Activated naive CD8-positive, alpha-beta T cell treated with anti-CD3 and anti-CD28 coated beads, Interleukin-2, amount 10 ng/mL, durations not matched to agents 7 days and 5 days (primary cell): ENCODE results near the gene UBASH3B. TPM values are rescaled to one million over a fixed set of nuclear protein-coding genes. Genes with fewer than 3 reads are reported as not detected.

Experiments used
- ATAC-seq: fragments of 150-1000 bp; cut with Tn5 transposase; one replicate; pipeline ENCODE4 v1.10.0; 2021; ENCODE audit warnings: low read depth, moderate library complexity
- POLR2A ChIA-PET: fragments of 350-600 bp; sonication (Branson Sonifier 250); formaldehyde crosslinking; loops from one replicate; lab custom pipeline; 2021; ENCODE audit warnings: antibody characterized with exemption; lab: Charles Lee
- DNase-seq: peaks from one replicate; pipeline ENCODE4 v3.0.0; 2021
- H3K27ac Mint-ChIP-seq: one replicate; pipeline ENCODE4 v1.8.0; 2022; ENCODE audit warnings: mild to moderate bottlenecking, mixed read lengths
- H3K27me3 Mint-ChIP-seq: one replicate; pipeline ENCODE4 v1.8.0; 2022; ENCODE audit warnings: mild to moderate bottlenecking, moderate library complexity, mixed read lengths
- H3K36me3 Mint-ChIP-seq: one replicate; pipeline ENCODE4 v1.8.0; 2021; ENCODE audit warnings: mild to moderate bottlenecking, mixed read lengths
- H3K4me1 Mint-ChIP-seq: one replicate; pipeline ENCODE4 v1.8.0; 2021; ENCODE audit warnings: mixed read lengths
- H3K4me3 Mint-ChIP-seq: one replicate; pipeline ENCODE4 v1.8.0; 2022; ENCODE audit warnings: mild to moderate bottlenecking, moderate library complexity, mixed read lengths
- H3K9me3 Mint-ChIP-seq: one replicate; pipeline ENCODE4 v1.8.0; 2021; ENCODE audit warnings: mixed read lengths
- total RNA-seq, 2 experiments: library from RNA; stranded (reverse); gene quantifications; one replicate each; pipeline ENCODE4 v1.2.3, GENCODE V29; 2021

Gene UBASH3B
- total RNA-seq, 2 experiments from 2014 or later, result 40.7 to 44.8 TPM

- Mint-ChIP-seq H3K27me3 (no peaks in the 10 kb centered on the region), H3K4me3 (no peak overlapping the region), H3K36me3 (peaks cover 23% of the 10 kb centered on the region), H3K9me3 (no peaks in the 10 kb centered on the region), H3K4me1 (peaks cover 31% of the 10 kb centered on the region), H3K27ac (no peak overlapping the region)
- DNase-seq (no peak), ATAC-seq (no peak)
- POLR2A ChIA-PET, result interaction anchor here (0.7 to 1.1 kb wide), 2 partner anchors 9 to 19 kb away, joined by 3 to 4 read pairs; no protein-coding TSS in a partner anchor
These were observed 79.5 kb downstream of the UBASH3B start for GRCh38 chr11:122734848-122735496.

GRCh38 chr11:122737951-122738693, 82.6 kb downstream of the UBASH3B start:
- ATAC-seq, result no peak

GRCh38 chr11:122741613-122742300, 86.2 kb downstream of the UBASH3B start:
- Mint-ChIP-seq H3K36me3 (peaks cover 6% of the 10 kb centered on the region), H3K4me3 (no peak overlapping the region), H3K27me3 (no peaks in the 10 kb centered on the region), H3K9me3 (no peaks in the 10 kb centered on the region), H3K4me1 (peaks cover 32% of the 10 kb centered on the region), H3K27ac (peak overlapping the region; percentile 11)
- POLR2A ChIA-PET, result no interaction called here
- ATAC-seq (no peak), DNase-seq (no peak)

More at GRCh38 chr11:122737951-122738693, 82.6 kb downstream of the UBASH3B start:
- Mint-ChIP-seq H3K9me3 (no peaks in the 10 kb centered on the region), H3K4me3 (no peak overlapping the region), H3K27ac (no peak overlapping the region), H3K36me3 (peaks cover 8% of the 10 kb centered on the region), H3K27me3 (no peaks in the 10 kb centered on the region), H3K4me1 (peaks cover 21% of the 10 kb centered on the region)
- POLR2A ChIA-PET, result interaction anchor here (0.5 to 1.3 kb wide), 4 partner anchors 13 to 100 kb away, joined by 3 to 6 read pairs (median 4); partner anchors contain the start of gene CRTAM
- DNase-seq, result no peak

GRCh38 chr11:122742301-122743018, 86.9 kb downstream of the UBASH3B start:
- Mint-ChIP-seq H3K27ac (no peak overlapping the region), H3K36me3 (peaks cover 9% of the 10 kb centered on the region), H3K4me3 (no peak overlapping the region), H3K9me3 (no peaks in the 10 kb centered on the region), H3K4me1 (peaks cover 39% of the 10 kb centered on the region), H3K27me3 (no peaks in the 10 kb centered on the region)
- ATAC-seq (no peak), DNase-seq (no peak)
- POLR2A ChIA-PET, result interaction anchor here (2.0 to 3.9 kb wide), 2 partner anchors 15 to 19 kb away, joined by 5 to 27 read pairs; no protein-coding TSS in a partner anchor

- ATAC-seq (no peak), DNase-seq (no peak)
- Mint-ChIP-seq H3K4me1 (peaks cover 41% of the 10 kb centered on the region), H3K36me3 (peaks cover 9% of the 10 kb centered on the region), H3K4me3 (no peak overlapping the region), H3K9me3 (no peaks in the 10 kb centered on the region), H3K27me3 (no peaks in the 10 kb centered on the region), H3K27ac (no peak overlapping the region)
- POLR2A ChIA-PET, result interaction anchor here (0.7 to 3.9 kb wide), 7 partner anchors 12 to 95 kb away, joined by 3 to 27 read pairs (median 3); partner anchors contain the start of gene CRTAM
These were observed 87.7 kb downstream of the UBASH3B start for GRCh38 chr11:122743097-122743741.

GRCh38 chr11:122743949-122744348, 88.4 kb downstream of the UBASH3B start:
- POLR2A ChIA-PET, result interaction anchor here (0.7 to 3.9 kb wide), 7 partner anchors 11 to 95 kb away, joined by 3 to 27 read pairs (median 3); partner anchors contain the start of gene CRTAM
- peaks cover 9% of the 10 kb centered on the region for H3K36me3 Mint-ChIP-seq
- ATAC-seq (peak; percentile 67), DNase-seq (peak; percentile 70)
- no peaks in the 10 kb centered on the region for H3K27me3 Mint-ChIP-seq
- no peak overlapping the region for H3K4me3 Mint-ChIP-seq
- H3K9me3 Mint-ChIP-seq, result no peaks in the 10 kb centered on the region
- H3K4me1 Mint-ChIP-seq, result peaks cover 48% of the 10 kb centered on the region
- H3K27ac Mint-ChIP-seq, result no peak overlapping the region

GRCh38 chr11:122744357-122744756, 88.8 kb downstream of the UBASH3B start:
- no peak overlapping the region for H3K4me3 Mint-ChIP-seq
- peaks cover 9% of the 10 kb centered on the region for H3K36me3 Mint-ChIP-seq
- DNase-seq (no peak), ATAC-seq (no peak)
- POLR2A ChIA-PET, result interaction anchor here (0.7 to 3.9 kb wide), 7 partner anchors 11 to 491 kb away, joined by 3 to 27 read pairs (median 10); partner anchors contain the start of genes CRTAM and UBASH3B
- H3K27ac Mint-ChIP-seq, result no peak overlapping the region
- H3K4me1 Mint-ChIP-seq, result peaks cover 52% of the 10 kb centered on the region
- H3K27me3 Mint-ChIP-seq, result no peaks in the 10 kb centered on the region
- no peaks in the 10 kb centered on the region for H3K9me3 Mint-ChIP-seq

GRCh38 chr11:122745111-122745510, 89.6 kb downstream of the UBASH3B start:
- H3K4me1 Mint-ChIP-seq, result peaks cover 55% of the 10 kb centered on the region
- H3K9me3 Mint-ChIP-seq, result no peaks in the 10 kb centered on the region
- POLR2A ChIA-PET, result interaction anchor here (0.7 to 3.9 kb wide), 8 partner anchors 10 to 490 kb away, joined by 3 to 27 read pairs (median 8); partner anchors contain the start of genes HSPA8 and UBASH3B
- no peaks in the 10 kb centered on the region for H3K27me3 Mint-ChIP-seq
- no peak for DNase-seq
- no peak for ATAC-seq
- H3K27ac Mint-ChIP-seq, result no peak overlapping the region
- H3K36me3 Mint-ChIP-seq, result peaks cover 9% of the 10 kb centered on the region
- H3K4me3 Mint-ChIP-seq, result no peak overlapping the region

GRCh38 chr11:122746050-122746478, 90.5 kb downstream of the UBASH3B start:
- peaks cover 60% of the 10 kb centered on the region for H3K4me1 Mint-ChIP-seq

GRCh38 chr11:122746611-122747244, 91.2 kb downstream of the UBASH3B start:
- peaks cover 66% of the 10 kb centered on the region for H3K4me1 Mint-ChIP-seq
- ATAC-seq, result no peak
- no peaks in the 10 kb centered on the region for H3K27me3 Mint-ChIP-seq
- H3K4me3 Mint-ChIP-seq, result peak overlapping the region; percentile 69
- POLR2A ChIA-PET, result interaction anchor here (0.8 to 3.9 kb wide), 9 partner anchors 8 to 110 kb away, joined by 3 to 27 read pairs (median 6); partner anchors contain the start of gene UBASH3B
- no peak overlapping the region for H3K27ac Mint-ChIP-seq
- H3K36me3 Mint-ChIP-seq, result peaks cover 9% of the 10 kb centered on the region
- H3K9me3 Mint-ChIP-seq, result no peaks in the 10 kb centered on the region
- DNase-seq, result no peak

More at GRCh38 chr11:122746050-122746478, 90.5 kb downstream of the UBASH3B start:
- no peak overlapping the region for H3K27ac Mint-ChIP-seq
- POLR2A ChIA-PET, result interaction anchor here (0.7 to 3.9 kb wide), 10 partner anchors 9 to 316 kb away, joined by 3 to 27 read pairs (median 6); partner anchors contain the start of genes HSPA8 and UBASH3B
- H3K27me3 Mint-ChIP-seq, result no peaks in the 10 kb centered on the region
- DNase-seq (no peak), ATAC-seq (peak; percentile 59)
- peak overlapping the region; percentile 69 for H3K4me3 Mint-ChIP-seq
- no peaks in the 10 kb centered on the region for H3K9me3 Mint-ChIP-seq
- peaks cover 9% of the 10 kb centered on the region for H3K36me3 Mint-ChIP-seq

- H3K36me3 Mint-ChIP-seq, result peaks cover 12% of the 10 kb centered on the region
- ATAC-seq, result no peak
- H3K4me1 Mint-ChIP-seq, result peaks cover 71% of the 10 kb centered on the region
- H3K27ac Mint-ChIP-seq, result peak overlapping the region; percentile 31
- DNase-seq, result no peak
- H3K4me3 Mint-ChIP-seq, result no peak overlapping the region
- no peaks in the 10 kb centered on the region for H3K9me3 Mint-ChIP-seq
- POLR2A ChIA-PET, result interaction anchor here (0.8 to 3.5 kb wide), 6 partner anchors 25 to 109 kb away, joined by 3 to 10 read pairs (median 4); partner anchors contain the start of gene UBASH3B
- H3K27me3 Mint-ChIP-seq, result no peaks in the 10 kb centered on the region
These were observed 91.8 kb downstream of the UBASH3B start for GRCh38 chr11:122747351-122747781.
